Liver (tissue), 3 donors: ENCODE results near the gene MYH13.

ENCODE experiments used
- CTCF ChIP-seq: fragments of 150-350 bp; IDR thresholded peaks from 2 replicates; pipeline ENCODE4 v1.5.1; 2017; ENCODE audit warnings: improper control_type of control experiment, low read depth, low read length; ENCODE audit not compliant: missing input control
- EGR1 ChIP-seq, 2 donors: IDR thresholded peaks; 2 replicates each; pipeline ENCODE4 v1.6.1; 2016 to 2018; ENCODE audit warnings: antibody characterized with exemption in 2 of 2, low read depth in 2 of 2
- FOXA1 ChIP-seq: IDR thresholded peaks from 2 replicates; pipeline ENCODE4 v1.6.1; 2016; ENCODE audit warnings: antibody characterized with exemption
- GABPA ChIP-seq, 2 donors: IDR thresholded peaks in 1 of 2; conservative IDR thresholded peaks in 1 of 2; 2 replicates each; pipeline ENCODE4 v1.6.1; 2016; ENCODE audit warnings: antibody characterized with exemption in 2 of 2, mild to moderate bottlenecking in 1 of 2, moderate library complexity in 1 of 2
- JUND ChIP-seq, 2 donors: IDR thresholded peaks; 2 replicates each; pipeline ENCODE4 v1.6.1; 2016; ENCODE audit warnings: antibody characterized with exemption in 2 of 2
- MAX ChIP-seq: IDR thresholded peaks from 2 replicates; pipeline ENCODE4 v1.6.1; 2016; ENCODE audit warnings: antibody characterized with exemption
- RAD21 ChIP-seq, 2 donors: IDR thresholded peaks; 2 replicates each; pipeline ENCODE4 v1.6.1; 2016; ENCODE audit warnings: antibody characterized with exemption in 2 of 2, mild to moderate bottlenecking in 2 of 2
- RXRA ChIP-seq, 2 donors: IDR thresholded peaks; 2 replicates each; pipeline ENCODE4 v1.6.1; 2017 to 2018; ENCODE audit warnings: antibody characterized with exemption in 2 of 2, mild to moderate bottlenecking in 1 of 2
- SP1 ChIP-seq: IDR thresholded peaks from 2 replicates; pipeline ENCODE4 v1.6.1; 2018; ENCODE audit warnings: antibody characterized with exemption, mild to moderate bottlenecking
- TAF1 ChIP-seq: conservative IDR thresholded peaks from 2 replicates; pipeline ENCODE4 v1.6.1; 2016; ENCODE audit warnings: antibody characterized with exemption, mild to moderate bottlenecking
- YY1 ChIP-seq: IDR thresholded peaks from 2 replicates; pipeline ENCODE4 v1.6.1; 2016; ENCODE audit warnings: antibody characterized with exemption, mild to moderate bottlenecking
- TF ChIP-seq, protein P1 (sequence below): IDR thresholded peaks from 2 replicates; pipeline ENCODE4 v1.6.1; 2016; ENCODE audit warnings: antibody characterized with exemption, mild to moderate bottlenecking
- donor health status: healthy.
- donor health status: healthy.

DNA sequence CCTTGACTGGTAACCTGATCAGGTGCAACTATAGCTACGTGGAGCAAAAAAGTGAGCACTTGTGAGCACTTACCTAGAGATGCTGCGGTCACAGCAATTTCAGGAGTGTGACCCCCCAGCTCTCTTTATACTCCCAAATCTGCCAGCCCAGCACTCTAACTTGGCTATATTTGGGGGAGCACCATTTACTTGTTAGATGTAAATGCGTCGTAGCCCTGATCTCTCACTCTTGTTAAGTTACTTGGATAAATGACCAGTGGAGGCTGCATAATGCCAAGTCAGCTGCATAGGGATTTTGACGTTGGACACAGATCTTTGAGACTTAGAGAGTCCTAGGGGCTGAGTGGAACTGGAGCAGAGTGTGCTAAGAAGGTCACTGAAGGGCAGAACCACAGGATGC is at the start of gene MYH13:
- TF ChIP-seq CTCF: no peak
- TF ChIP-seq, protein P1, sequence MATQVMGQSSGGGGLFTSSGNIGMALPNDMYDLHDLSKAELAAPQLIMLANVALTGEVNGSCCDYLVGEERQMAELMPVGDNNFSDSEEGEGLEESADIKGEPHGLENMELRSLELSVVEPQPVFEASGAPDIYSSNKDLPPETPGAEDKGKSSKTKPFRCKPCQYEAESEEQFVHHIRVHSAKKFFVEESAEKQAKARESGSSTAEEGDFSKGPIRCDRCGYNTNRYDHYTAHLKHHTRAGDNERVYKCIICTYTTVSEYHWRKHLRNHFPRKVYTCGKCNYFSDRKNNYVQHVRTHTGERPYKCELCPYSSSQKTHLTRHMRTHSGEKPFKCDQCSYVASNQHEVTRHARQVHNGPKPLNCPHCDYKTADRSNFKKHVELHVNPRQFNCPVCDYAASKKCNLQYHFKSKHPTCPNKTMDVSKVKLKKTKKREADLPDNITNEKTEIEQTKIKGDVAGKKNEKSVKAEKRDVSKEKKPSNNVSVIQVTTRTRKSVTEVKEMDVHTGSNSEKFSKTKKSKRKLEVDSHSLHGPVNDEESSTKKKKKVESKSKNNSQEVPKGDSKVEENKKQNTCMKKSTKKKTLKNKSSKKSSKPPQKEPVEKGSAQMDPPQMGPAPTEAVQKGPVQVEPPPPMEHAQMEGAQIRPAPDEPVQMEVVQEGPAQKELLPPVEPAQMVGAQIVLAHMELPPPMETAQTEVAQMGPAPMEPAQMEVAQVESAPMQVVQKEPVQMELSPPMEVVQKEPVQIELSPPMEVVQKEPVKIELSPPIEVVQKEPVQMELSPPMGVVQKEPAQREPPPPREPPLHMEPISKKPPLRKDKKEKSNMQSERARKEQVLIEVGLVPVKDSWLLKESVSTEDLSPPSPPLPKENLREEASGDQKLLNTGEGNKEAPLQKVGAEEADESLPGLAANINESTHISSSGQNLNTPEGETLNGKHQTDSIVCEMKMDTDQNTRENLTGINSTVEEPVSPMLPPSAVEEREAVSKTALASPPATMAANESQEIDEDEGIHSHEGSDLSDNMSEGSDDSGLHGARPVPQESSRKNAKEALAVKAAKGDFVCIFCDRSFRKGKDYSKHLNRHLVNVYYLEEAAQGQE: no peak
- no peak for TF ChIP-seq SP1
- no peak for TF ChIP-seq GABPA (IDR thresholded peaks at IDR 0.05 in 1 of 2, conservative IDR thresholded peaks at IDR 0.05 in 1 of 2)
- no peak for TF ChIP-seq YY1
- no peak for TF ChIP-seq RXRA (IDR thresholded peaks at IDR 0.05)
- no peak for TF ChIP-seq EGR1 (IDR thresholded peaks at IDR 0.05; ENCODE audit: low read depth in 2 of 2)
- TF ChIP-seq TAF1: no peak
- TF ChIP-seq RAD21 (IDR thresholded peaks at IDR 0.05): no peak
- no peak for TF ChIP-seq JUND (IDR thresholded peaks at IDR 0.05)
- no peak for TF ChIP-seq MAX
- TF ChIP-seq FOXA1: no peak
